ENCODE results near the gene VWA8. TPM values are rescaled to one million over a fixed set of nuclear protein-coding genes. Genes with fewer than 3 reads are reported as not detected.
"Not testable (repeated sequence)": the region's sequence is repeated elsewhere in the genome, so short reads cannot be mapped to it uniquely, and the experiment has no call there.

The VWA8 gene
- total RNA-seq, 1 experiment from 2014 or later = 22.6 TPM

GRCh38 chr13:41637586-41637985 is 323.3 kb downstream of the VWA8 start:
- RAD21 ChIA-PET (ENCODE audit: low non-redundant PET in 1 of 2, low total read pairs in 2 of 2, uncharacterized antibody in 2 of 2, unreplicated experiment in 2 of 2) = no interaction called here
- no peak for ATAC-seq

GRCh38 chr13:41637032-41637431 is 323.9 kb downstream of the VWA8 start:
- H2AFZ ChIP-seq (ENCODE audit: low read depth, low read length, poor library complexity, severe bottlenecking); H3K27me3 ChIP-seq (ENCODE audit: insufficient read depth, low read length); H3K9me3 ChIP-seq (ENCODE audit: control insufficient read depth in 1 of 2, insufficient read depth in 1 of 2, low read depth in 1 of 2, low read length in 2 of 2); POLR2A ChIA-PET; H4K20me1 ChIP-seq (ENCODE audit: insufficient read depth); DNase-seq (ENCODE audit: low read depth, low spot score); H3K4me3 ChIP-seq (replicated peaks in 1 of 2; ENCODE audit: low read depth in 1 of 2, low read length in 2 of 2); H3K27ac ChIP-seq (ENCODE audit: low read depth, low read length); CTCF ChIA-PET; H3K4me1 ChIP-seq (ENCODE audit: control insufficient read depth in 1 of 2, insufficient read depth in 2 of 2, low read length in 2 of 2); H3K79me2 ChIP-seq (ENCODE audit: insufficient read depth, low read length); H3K4me2 ChIP-seq (ENCODE audit: low read length); H3K9me2 ChIP-seq (ENCODE audit: insufficient read depth); BruUV-seq (replicated peaks); intact Hi-C loops (cut with micrococcal nuclease); RAD21 ChIA-PET (ENCODE audit: low non-redundant PET in 1 of 2, low total read pairs in 2 of 2, uncharacterized antibody in 2 of 2, unreplicated experiment in 2 of 2); ATAC-seq; H3K36me3 ChIP-seq (ENCODE audit: control insufficient read depth in 1 of 2, insufficient read depth in 2 of 2, low read length in 2 of 2); H3K9ac ChIP-seq (ENCODE audit: low read length): not testable (repeated sequence)

More at GRCh38 chr13:41637586-41637985, 323.3 kb downstream of the VWA8 start:
- POLR2A ChIA-PET = no interaction called here
- H2AFZ ChIP-seq (ENCODE audit: low read depth, low read length, poor library complexity, severe bottlenecking) = no peak overlapping the region
- TF ChIP-seq SP1 (IDR thresholded peaks at IDR 0.05; ENCODE audit: low read depth) (no peak), JUND (IDR thresholded peaks at IDR 0.05) (no peak), SRF (IDR thresholded peaks at IDR 0.05; ENCODE audit: low read depth) (no peak), EZH2phosphoT487 (IDR thresholded peaks at IDR 0.05; ENCODE audit: borderline replicate concordance) (no peak), TCF7L2 (IDR thresholded peaks at IDR 0.05; ENCODE audit: borderline replicate concordance, extremely low read depth, insufficient read depth, insufficient read length) (no peak), CBX3 (IDR thresholded peaks at IDR 0.05; ENCODE audit: low read depth) (no peak), CEBPB (IDR thresholded peaks at IDR 0.05; ENCODE audit: low read depth) (no peak), FOSL1 (IDR thresholded peaks at IDR 0.05; ENCODE audit: low read depth) (no peak), POLR2AphosphoS5 (IDR thresholded peaks at IDR 0.05; ENCODE audit: low read depth, low read length) (no peak), POLR2A (IDR thresholded peaks at IDR 0.05; ENCODE audit: borderline replicate concordance, extremely low read depth, insufficient read depth, insufficient read length) (no peak), RAD21 (IDR thresholded peaks at IDR 0.05; ENCODE audit: low read depth) (no peak), CTCF (IDR thresholded peaks at IDR 0.05 in 2 of 3, conservative IDR thresholded peaks at IDR 0.05 in 1 of 3; ENCODE audit: borderline replicate concordance in 1 of 3, insufficient read depth in 1 of 3, low read depth in 2 of 3, low read length in 2 of 3) (no peak), EGR1 (IDR thresholded peaks at IDR 0.05; ENCODE audit: low read depth) (no peak), ZFX (IDR thresholded peaks at IDR 0.05) (no peak), YY1 (IDR thresholded peaks at IDR 0.05; ENCODE audit: extremely low read depth, insufficient replicate concordance, low read depth, low read length) (no peak), EZH2 (IDR thresholded peaks at IDR 0.05) (no peak)
- H3K9ac ChIP-seq (ENCODE audit: low read length) = no peak overlapping the region
- CTCF ChIA-PET = no interaction called here
- no peak for DNase-seq (ENCODE audit: low read depth, low spot score)
- no peaks in the 10 kb centered on the region for H3K79me2 ChIP-seq (ENCODE audit: insufficient read depth, low read length)
- intact Hi-C loops (cut with micrococcal nuclease) = no loop called here
- no peaks in the 10 kb centered on the region for H3K36me3 ChIP-seq (ENCODE audit: control insufficient read depth in 1 of 2, insufficient read depth in 2 of 2, low read length in 2 of 2)
- H3K4me2 ChIP-seq (ENCODE audit: low read length) = no peak overlapping the region
- no peaks in the 10 kb centered on the region for H3K27me3 ChIP-seq (ENCODE audit: insufficient read depth, low read length)
- BruUV-seq (replicated peaks) = no TSS peak
- no peaks in the 10 kb centered on the region for H4K20me1 ChIP-seq (ENCODE audit: insufficient read depth)
- no peak overlapping the region for H3K27ac ChIP-seq (ENCODE audit: low read depth, low read length)
- no peaks in the 10 kb centered on the region for H3K9me2 ChIP-seq (ENCODE audit: insufficient read depth)
- peaks cover 6 to 8% of the 10 kb centered on the region in 2 experiments for H3K4me1 ChIP-seq (ENCODE audit: control insufficient read depth in 1 of 2, insufficient read depth in 2 of 2, low read length in 2 of 2)
- H3K4me3 ChIP-seq (replicated peaks in 1 of 2; ENCODE audit: low read depth in 1 of 2, low read length in 2 of 2) = no peak overlapping the region
- no peaks in the 10 kb centered on the region for H3K9me3 ChIP-seq (ENCODE audit: control insufficient read depth in 1 of 2, insufficient read depth in 1 of 2, low read depth in 1 of 2, low read length in 2 of 2)

GRCh38 chr13:41636590-41636989 is 324.3 kb downstream of the VWA8 start:
- not testable (repeated sequence) for H3K4me3 ChIP-seq (replicated peaks in 1 of 2; ENCODE audit: low read depth in 1 of 2, low read length in 2 of 2); ATAC-seq; BruUV-seq (replicated peaks)

More at GRCh38 chr13:41636590-41636989, 324.3 kb downstream of the VWA8 start:
- CTCF ChIA-PET; H3K27me3 ChIP-seq (ENCODE audit: insufficient read depth, low read length); H4K20me1 ChIP-seq (ENCODE audit: insufficient read depth); H3K36me3 ChIP-seq (ENCODE audit: control insufficient read depth in 1 of 2, insufficient read depth in 2 of 2, low read length in 2 of 2); DNase-seq (ENCODE audit: low read depth, low spot score); H3K9ac ChIP-seq (ENCODE audit: low read length); intact Hi-C loops (cut with micrococcal nuclease); H3K9me2 ChIP-seq (ENCODE audit: insufficient read depth); H3K4me2 ChIP-seq (ENCODE audit: low read length); H3K79me2 ChIP-seq (ENCODE audit: insufficient read depth, low read length); H3K4me1 ChIP-seq (ENCODE audit: control insufficient read depth in 1 of 2, insufficient read depth in 2 of 2, low read length in 2 of 2); H3K27ac ChIP-seq (ENCODE audit: low read depth, low read length); H3K9me3 ChIP-seq (ENCODE audit: control insufficient read depth in 1 of 2, insufficient read depth in 1 of 2, low read depth in 1 of 2, low read length in 2 of 2); H2AFZ ChIP-seq (ENCODE audit: low read depth, low read length, poor library complexity, severe bottlenecking); POLR2A ChIA-PET; RAD21 ChIA-PET (ENCODE audit: low non-redundant PET in 1 of 2, low total read pairs in 2 of 2, uncharacterized antibody in 2 of 2, unreplicated experiment in 2 of 2): not testable (repeated sequence)

Data from HCT116 (cell line).